Hematopoietic multipotent progenitor cell treated with erythropoietin and hydrocortisone succinate and interleukin-3 and kit ligand, for 17 days (in vitro differentiated cells): ENCODE data around the gene EXOG.

Experiments used
- DNase-seq: peaks from one replicate; pipeline ENCODE4 v3.0.0-alpha.2; 2015; ENCODE audit warnings: low spot score

The EXOG gene, protein sequence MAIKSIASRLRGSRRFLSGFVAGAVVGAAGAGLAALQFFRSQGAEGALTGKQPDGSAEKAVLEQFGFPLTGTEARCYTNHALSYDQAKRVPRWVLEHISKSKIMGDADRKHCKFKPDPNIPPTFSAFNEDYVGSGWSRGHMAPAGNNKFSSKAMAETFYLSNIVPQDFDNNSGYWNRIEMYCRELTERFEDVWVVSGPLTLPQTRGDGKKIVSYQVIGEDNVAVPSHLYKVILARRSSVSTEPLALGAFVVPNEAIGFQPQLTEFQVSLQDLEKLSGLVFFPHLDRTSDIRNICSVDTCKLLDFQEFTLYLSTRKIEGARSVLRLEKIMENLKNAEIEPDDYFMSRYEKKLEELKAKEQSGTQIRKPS

GRCh38 chr3:38496131-38496910 is at the start of gene EXOG:
Gene EXOG (plus strand): TSS chr3:38496340. CDS start chr3:38496368, 28 bp downstream.
- peak; percentile 82 for DNase-seq

- no peak for DNase-seq
Observed at GRCh38 chr3:38446812-38447211, 49.3 kb upstream of the EXOG start.

- DNase-seq, result no peak
Observed at GRCh38 chr3:38450853-38451252, 45.3 kb upstream of the EXOG start.

GRCh38 chr3:38453075-38453912 is 42.8 kb upstream of the EXOG start, which contains the start of gene ACVR2B:
Gene ACVR2B (plus strand): TSS chr3:38453890. CDS start chr3:38454323, 433 bp downstream.
- DNase-seq, result peak; percentile 54

DNA sequence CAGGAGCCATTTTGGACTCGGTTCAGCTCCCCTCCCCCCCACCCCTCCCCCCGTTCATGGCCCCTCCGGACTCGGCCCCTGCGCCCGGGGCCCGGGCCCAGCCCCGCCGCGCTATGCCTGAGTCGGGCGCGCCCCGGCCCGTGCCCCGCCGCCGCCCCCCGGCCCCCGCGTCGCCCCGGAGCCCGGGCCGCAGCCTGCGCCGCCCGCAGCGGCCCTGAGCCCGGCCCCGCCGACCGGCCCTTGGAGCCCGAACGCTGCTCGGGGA is 42.3 kb upstream of the EXOG start:
- no peak for DNase-seq

- no peak for DNase-seq
Observed at GRCh38 chr3:38454178-38454883, 41.8 kb upstream of the EXOG start.

DNA sequence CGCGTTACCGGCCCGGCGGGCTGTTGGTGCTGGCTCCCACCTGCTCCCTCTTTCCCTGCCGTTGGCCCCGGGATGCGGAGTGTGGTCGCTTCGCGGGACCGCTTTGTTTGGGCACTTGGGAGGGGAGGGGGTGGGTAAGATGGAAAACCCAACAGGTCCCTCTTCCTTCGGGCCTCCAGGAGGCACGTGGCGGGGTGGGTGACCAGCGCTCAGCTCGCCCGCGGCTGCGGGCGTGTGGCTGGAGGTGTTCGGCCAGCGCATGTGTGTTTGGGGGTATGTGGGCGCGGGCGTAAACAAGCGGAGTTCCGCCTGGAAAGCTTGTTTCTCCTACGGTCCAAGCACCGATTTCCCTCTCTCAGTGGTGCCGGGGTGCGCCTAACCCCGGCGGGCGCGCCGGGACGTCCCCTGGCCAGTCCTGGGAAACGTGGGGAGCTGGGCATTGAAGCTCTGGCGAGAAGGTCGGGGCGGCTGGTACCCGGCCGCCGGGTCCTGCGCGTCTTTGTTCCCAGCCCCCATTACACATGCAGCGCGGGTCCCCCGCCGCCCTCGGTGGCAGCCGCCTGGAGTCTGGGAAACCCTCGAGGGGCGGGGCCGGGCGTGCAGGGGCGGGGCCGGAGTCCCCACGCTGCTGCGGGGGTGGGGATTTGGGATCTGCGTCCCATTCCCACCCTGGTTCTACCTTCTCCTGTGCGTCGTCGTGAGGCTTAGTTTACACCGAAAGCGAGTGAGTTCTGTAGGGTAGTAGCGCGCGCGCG is 41.1 kb upstream of the EXOG start:
- DNase-seq, result no peak

GRCh38 chr3:38455639-38456430 is 40.3 kb upstream of the EXOG start:
- DNase-seq, result no peak

DNA sequence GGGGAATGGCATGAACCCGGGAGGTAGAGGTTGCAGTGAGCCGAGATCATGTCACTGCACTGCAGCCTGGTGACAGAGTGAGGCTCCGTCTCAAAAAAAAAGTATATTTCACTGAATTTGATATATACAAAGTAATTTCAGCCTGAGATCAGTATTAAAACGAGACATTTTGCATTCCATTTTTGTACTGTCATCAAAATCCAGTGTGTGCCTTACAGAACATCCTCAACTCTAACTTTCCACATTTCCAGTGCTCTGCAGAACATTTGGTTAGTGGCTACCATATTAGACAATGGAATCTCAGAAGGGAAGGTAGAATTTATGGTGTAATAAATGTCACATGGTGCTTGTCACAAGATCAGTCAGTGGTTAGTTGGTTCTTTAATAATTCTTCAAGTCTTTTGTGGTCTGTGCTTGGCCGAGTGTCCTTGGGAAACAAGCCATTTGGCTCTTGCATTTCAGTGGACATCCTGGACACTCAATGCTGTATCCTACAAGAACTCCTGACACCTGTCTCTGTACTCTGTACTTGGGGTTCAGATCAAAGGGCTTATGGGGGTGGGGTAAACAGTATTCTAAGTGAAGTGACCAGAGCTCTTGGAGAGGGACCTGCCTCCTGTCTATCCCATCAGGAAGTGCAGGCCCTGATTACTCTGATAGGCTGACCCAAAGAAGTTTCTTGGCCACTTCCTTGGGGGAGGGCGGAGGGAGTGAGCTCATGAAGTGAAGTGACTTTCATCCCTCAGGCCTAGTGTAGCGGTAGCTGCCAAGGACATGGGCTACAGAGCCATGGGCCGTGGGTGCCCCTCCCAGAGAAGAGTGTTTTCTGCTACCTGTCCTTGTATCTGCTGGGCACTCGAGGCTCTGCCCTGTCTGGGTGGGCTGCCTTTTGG is 38.8 kb upstream of the EXOG start:
- DNase-seq, result no peak

GRCh38 chr3:38458796-38459498 is 37.2 kb upstream of the EXOG start:
- DNase-seq, result no peak

DNA sequence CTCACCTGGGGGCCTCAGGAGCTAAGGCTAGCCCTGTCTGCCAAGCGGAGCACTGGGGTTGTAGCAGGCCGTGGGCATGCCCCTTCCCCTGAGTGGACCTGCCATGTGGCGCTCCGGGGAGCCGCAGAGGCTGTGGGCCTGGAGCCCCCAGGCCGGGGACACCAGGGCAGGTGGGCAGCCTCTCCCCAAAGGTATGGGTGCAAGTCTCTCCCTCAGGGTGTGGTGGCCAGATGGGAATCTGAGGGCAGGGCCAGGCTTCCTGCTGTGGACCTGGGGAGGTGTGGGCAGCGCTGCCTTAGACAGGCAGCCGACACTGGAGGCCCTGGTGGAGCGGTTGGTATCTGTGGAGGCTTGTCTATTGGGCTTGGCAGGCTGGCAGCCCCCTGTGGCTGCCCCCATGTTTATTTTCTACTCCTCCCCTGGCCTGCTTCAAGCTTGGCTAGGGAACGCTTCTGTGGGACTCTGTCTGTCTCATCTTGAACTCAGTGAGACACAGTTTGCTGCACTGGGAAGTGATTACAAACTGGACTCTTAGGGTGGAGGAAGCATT is 36.6 kb upstream of the EXOG start:
- DNase-seq, result no peak

DNA sequence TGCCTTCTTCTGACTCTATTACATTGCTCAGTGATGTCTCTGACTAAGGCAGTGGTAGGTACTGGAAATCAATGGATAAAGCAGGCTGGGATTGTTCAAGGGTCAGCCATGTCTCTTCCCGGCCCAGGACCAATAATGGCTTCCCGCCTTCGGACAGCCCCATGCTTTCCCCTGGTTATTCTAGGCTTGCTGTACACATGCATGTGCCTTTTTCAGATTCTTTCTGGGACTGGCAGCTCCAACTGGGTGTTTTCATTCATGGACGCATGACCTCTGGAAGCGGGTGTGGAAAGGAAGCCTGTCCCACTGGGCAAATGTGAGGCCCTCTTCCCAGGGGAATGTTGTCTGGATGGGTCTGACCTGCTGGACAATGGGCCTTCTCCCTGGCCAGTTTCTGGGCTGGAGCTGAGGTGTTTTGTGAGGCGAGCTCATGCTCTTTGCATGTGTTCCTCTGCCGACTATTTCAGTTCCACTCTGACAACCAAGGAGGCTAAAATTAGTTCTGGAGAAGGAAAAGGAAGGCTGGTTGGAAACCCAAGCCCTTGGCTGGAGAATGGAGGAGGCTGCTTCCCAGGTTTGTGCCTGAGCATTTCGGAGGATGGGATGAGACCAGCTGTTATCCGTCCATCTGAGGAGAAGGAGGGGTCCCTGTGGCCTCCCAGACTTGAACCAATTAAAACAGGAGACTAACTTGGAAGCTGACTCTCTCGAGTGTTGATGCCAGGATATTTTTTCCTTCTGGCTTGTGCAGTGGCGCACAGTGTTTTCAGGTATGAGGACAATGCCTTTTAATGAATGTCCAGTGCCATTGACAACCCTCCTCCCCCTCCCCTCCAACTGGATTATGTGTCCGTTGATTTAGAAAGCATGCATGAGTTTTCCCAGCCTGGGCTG is 35.5 kb upstream of the EXOG start:
- no peak for DNase-seq

GRCh38 chr3:38465588-38466154 is 30.5 kb upstream of the EXOG start:
- no peak for DNase-seq

DNA sequence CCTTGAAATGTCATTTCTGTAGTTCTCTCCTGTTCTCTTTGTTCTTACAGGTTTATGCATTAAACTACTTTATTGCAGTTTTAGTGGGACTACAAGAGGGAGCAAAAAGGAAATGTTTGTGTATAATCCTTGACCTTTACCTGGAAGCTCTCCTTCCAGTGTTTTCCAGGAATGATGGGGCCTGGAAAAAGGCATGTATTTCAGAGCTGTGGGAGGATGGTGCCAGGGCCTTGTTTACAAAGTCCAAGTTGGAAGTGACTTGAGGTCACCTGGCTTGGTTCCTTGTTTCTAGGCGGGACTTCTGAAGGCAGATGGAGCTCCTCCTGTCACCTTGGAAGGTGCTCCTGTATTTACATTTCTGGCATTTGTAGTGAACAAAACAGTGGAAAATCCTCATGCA is 27.4 kb upstream of the EXOG start:
- no peak for DNase-seq

DNA sequence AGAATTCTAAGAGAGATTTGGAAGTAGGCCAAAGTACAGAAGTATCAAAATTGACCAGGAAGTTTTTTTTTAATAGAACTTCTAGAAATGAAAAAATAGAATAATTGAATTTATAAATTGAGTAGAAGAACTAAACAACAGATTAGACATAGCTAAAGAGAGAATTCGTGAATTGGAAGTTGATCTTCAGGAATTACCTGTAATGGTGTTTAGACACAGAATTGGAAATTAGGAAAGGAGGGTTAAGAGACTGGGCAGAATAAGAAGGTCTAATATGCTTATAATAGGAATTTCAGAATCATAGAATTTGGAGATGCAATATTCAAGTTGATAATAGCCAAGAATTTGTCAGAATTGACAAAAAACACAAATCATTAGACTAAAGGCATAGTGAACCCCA is 26.3 kb upstream of the EXOG start:
- no peak for DNase-seq

- no peak for DNase-seq
Observed at GRCh38 chr3:38471260-38471857, 24.8 kb upstream of the EXOG start.

DNA sequence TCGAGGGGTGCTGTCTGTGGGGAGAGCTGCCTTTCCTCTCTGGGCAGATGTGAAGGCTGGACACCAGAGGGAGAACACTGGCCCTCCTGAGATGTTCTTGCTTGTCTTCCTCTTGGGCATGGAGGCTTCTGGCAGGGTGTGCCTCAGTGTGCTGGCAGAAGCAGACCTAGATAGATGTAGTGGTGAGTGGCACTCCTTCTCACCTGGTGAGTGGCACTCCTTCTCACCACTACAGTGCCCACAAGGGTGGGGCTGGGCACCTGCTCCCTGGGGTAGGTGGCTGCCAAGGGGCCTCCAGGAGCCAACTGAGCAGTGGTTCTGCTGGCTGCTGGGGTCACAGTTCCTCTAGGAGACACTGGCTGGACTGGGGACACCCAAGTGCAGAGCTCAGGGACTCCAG is 23.8 kb upstream of the EXOG start:
- no peak for DNase-seq
